Pancreas (tissue), 10 donors: Measurements from ENCODE around the gene COMMD4. TPM values are rescaled to one million over a fixed set of nuclear protein-coding genes. Genes with fewer than 3 reads are reported as not detected.
"Not testable (repeated sequence)": the region's sequence is repeated elsewhere in the genome, so short reads cannot be mapped to it uniquely, and the experiment has no call there.

ENCODE experiments used
- ATAC-seq, 4 donors: fragments of 200-7000 bp; cut with Tn5 transposase; one replicate each; pipeline versions ENCODE4 v1.8.0 to v1.9.1; 2020; ENCODE audit warnings: mild to moderate bottlenecking in 4 of 4, moderate library complexity in 4 of 4
- DNase-seq, 6 donors: peaks; one replicate each; pipeline ENCODE4 v3.0.0-alpha.2; 2020
- FAIRE-seq: peaks from 2 replicates; lab custom pipeline; 2012; peaks lifted over from hg19 to GRCh38; lab: Jason Lieb, UNC
- H3K27ac ChIP-seq, 4 donors: fragments of 200-600 bp; sonication (generic); 1 replicate in 3 of 4; 2 replicates in 1 of 4; pipeline versions ENCODE4 v1.5.0 to v1.8.0; 2020
- H3K27me3 ChIP-seq, 4 donors: fragments of 200-600 bp; one replicate each; pipeline ENCODE4 v1.8.0; 2021
- H3K36me3 ChIP-seq, 3 donors: fragments of 200-600 bp; sonication (generic) in 1 of 3; one replicate each; pipeline versions ENCODE4 v1.5.0 to v1.8.0; 2020 to 2021
- H3K4me1 ChIP-seq, 3 donors: fragments of 200-600 bp; one replicate each; pipeline ENCODE4 v1.8.0; 2021
- H3K4me3 ChIP-seq, 4 donors: fragments of 200-600 bp; sonication (generic) in 2 of 4; one replicate each; pipeline versions ENCODE4 v1.5.0 to v1.8.0; 2020 to 2021
- H3K9me3 ChIP-seq, 4 donors: fragments of 200-600 bp; one replicate each; pipeline ENCODE4 v1.8.0; 2021
- WGBS, 2 donors: extraction: QIAGEN DNeasy Blood & Tissue Kit; methylation state at CpG; one replicate each; pipeline ENCODE4 v1.1.7; 2013; 5-methylcytosine and 5-hydroxymethylcytosine counted together
- intact Hi-C, 3 donors: fragments of 100-400 bp; cut with DNase I; formaldehyde crosslinking; loops; one replicate each; pipeline versions ENCODE4 v1.11.1 to v1.14.2; 2022
- microRNA-seq, 2 donors: library from miRNA; unstranded; fragments of <30 nt; microRNA quantifications; one replicate each; pipeline versions ENCODE4 to v1.1.0, GENCODE V29; 2019 to 2020
- polyA plus RNA-seq, 2 donors: library from polyadenylated mRNA; stranded (reverse); fragments of 200-250 nt; gene quantifications; one replicate each; pipeline ENCODE4 v1.2.3, GENCODE V29; 2013
- total RNA-seq, 6 donors: library from RNA; stranded (reverse); fragmentation: NEBNext Ultra II Directional in 4 of 6; extraction: Animal tissue kit (Norgen Biotek cat#: 25700) in 4 of 6; gene quantifications; one replicate each; pipeline versions ENCODE4 v1.2.1 to v1.2.4, GENCODE V29; 2021 to 2023
- TF ChIP-seq, protein P1 (sequence below), 4 donors: fragments of 200-600 bp; sonication (generic) in 3 of 4; IDR thresholded peaks; one replicate each; pipeline versions ENCODE4 v1.5.0 to v1.8.0; 2021; ENCODE audit warnings: antibody characterized with exemption in 4 of 4
- donor health status: healthy with polysubstance abuse.
- donor health status: DM: no; HTN: no; CAD: no; lungs with moderate emphysema.
- donor health status: DM: no; HTN: no; CAD: no.
- donor health status: control.
- donor health status: control.
- donor health status: Bipolar disorder and iron deficiency.
- donor health status: DM: yes; HTN: yes; CAD: no.
- donor health status: DM: no; HTN: no; CAD: no.
- donor health status: DM: no; HTN: no; CAD: no.
- donor health status: DM: yes; HTN: yes; CAD: no.

The COMMD4 gene
- total and polyA plus RNA-seq, 8 donors = 19.6 to 97.7 (median 26.3) TPM

DNA sequence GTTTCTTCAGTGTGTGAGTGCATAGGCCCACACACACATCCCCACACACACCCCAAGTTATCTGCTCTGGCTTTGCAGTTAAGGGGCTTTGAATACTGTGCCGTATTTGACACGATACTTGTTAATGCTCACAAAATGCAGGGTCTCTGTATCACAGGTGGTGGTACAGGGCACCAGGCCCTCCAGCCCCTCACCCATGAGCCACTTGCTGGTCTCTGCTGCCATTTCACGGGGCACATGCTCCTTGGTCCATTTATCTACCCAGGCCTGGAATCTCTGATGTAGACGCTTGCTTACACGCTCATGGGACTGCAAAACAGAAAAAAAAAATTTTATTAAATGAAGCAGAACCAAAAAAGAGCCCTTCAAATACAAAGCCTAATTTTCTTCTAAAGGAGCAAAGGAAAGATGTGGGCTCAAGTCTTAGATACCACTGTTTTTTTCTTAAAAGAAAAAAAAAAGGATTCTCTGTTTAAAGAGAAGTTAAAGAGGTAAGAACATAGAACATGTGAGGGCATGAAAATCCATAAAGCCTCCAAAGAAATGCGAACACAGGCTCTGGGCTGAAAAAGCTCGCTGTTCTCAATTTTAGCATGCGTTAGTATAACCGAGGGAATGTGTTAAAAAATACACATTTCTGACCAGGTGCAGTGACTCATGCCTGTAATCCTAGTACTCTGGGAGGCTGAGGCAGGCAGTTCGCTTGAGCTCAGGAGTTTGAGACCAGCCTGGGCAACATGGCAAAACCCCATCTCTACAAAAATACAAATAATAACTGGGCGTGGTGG lies 36.2 kb downstream of the COMMD4 start:
- FAIRE-seq = no peak
- 94 to 95% methylated on average over 11 of the region's 11 CpGs for WGBS, 2 donors

DNA sequence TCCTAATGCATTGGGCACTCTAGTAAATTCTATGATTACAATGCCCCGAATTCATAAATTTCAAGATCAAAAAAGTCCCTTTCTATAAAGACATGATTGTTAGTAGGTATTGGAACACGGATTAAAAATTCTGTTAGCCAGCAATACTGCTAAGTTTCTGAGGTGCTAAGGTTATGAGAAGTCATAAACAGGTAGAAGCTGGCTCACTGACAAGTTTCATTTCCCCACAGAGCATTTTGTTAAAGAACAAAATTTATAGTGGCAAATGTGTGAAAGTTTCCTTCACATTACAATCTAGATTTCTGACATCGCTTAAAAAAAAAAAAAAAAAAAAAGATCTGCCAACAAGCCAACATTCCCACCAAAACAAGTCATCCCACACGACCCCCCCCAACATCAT lies 44.9 kb downstream of the COMMD4 start:
- H3K36me3 ChIP-seq = peaks cover 0 to 68% (median 32%) of the 10 kb centered on the region in 3 donors
- H3K27ac ChIP-seq = no peak overlapping the region
- H3K9me3 ChIP-seq = no peaks in the 10 kb centered on the region
- H3K4me1 ChIP-seq = no peaks in the 10 kb centered on the region
- ATAC-seq = no peak
- no peaks in the 10 kb centered on the region for H3K27me3 ChIP-seq
- H3K4me3 ChIP-seq = no peak overlapping the region
- no peak for DNase-seq
- TF ChIP-seq, protein P1, sequence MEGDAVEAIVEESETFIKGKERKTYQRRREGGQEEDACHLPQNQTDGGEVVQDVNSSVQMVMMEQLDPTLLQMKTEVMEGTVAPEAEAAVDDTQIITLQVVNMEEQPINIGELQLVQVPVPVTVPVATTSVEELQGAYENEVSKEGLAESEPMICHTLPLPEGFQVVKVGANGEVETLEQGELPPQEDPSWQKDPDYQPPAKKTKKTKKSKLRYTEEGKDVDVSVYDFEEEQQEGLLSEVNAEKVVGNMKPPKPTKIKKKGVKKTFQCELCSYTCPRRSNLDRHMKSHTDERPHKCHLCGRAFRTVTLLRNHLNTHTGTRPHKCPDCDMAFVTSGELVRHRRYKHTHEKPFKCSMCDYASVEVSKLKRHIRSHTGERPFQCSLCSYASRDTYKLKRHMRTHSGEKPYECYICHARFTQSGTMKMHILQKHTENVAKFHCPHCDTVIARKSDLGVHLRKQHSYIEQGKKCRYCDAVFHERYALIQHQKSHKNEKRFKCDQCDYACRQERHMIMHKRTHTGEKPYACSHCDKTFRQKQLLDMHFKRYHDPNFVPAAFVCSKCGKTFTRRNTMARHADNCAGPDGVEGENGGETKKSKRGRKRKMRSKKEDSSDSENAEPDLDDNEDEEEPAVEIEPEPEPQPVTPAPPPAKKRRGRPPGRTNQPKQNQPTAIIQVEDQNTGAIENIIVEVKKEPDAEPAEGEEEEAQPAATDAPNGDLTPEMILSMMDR (IDR thresholded peaks at IDR 0.05) = no peak
- FAIRE-seq = no peak
- WGBS, 2 donors = 77 to 79% methylated on average over 4 of the region's 4 CpGs
- intact Hi-C loops = no loop called here

More for the DNA sequence above, 36.2 kb downstream of the COMMD4 start:
- H3K27ac ChIP-seq = no peak overlapping the region
- peaks cover 0 to 14% (median 13%) of the 10 kb centered on the region in 3 donors for H3K36me3 ChIP-seq
- intact Hi-C loops = no loop called here
- no peak overlapping the region for H3K4me3 ChIP-seq
- DNase-seq (no peak), ATAC-seq (no peak)
- TF ChIP-seq, protein P1 (IDR thresholded peaks at IDR 0.05) = no peak
- no peaks in the 10 kb centered on the region for H3K27me3 ChIP-seq
- peaks cover 6 to 17% (median 10%) of the 10 kb centered on the region in 3 donors for H3K4me1 ChIP-seq
- H3K9me3 ChIP-seq = no peaks in the 10 kb centered on the region

DNA sequence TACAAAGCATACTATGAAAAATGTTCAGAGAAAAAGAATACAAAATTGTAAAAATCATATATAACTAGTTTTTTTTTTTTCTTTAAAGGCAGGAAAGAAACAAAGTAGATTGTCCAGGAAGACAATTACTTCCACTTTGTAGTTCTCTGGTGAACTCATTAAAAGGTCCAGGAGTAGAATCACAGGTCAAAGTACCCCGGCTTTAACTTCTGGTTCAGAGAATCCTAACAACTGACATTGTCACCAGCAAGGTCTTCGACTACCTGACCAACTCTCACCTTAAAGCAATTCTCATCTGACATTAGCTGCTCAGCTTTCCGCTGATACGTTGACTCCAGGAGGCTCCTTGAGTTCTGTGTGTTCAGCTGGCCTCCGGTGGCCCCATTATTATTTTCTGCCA lies 48.1 kb downstream of the COMMD4 start:
- H3K4me1 ChIP-seq, H3K4me3 ChIP-seq, H3K27ac ChIP-seq, H3K27me3 ChIP-seq, FAIRE-seq, intact Hi-C loops, H3K9me3 ChIP-seq, DNase-seq: not testable (repeated sequence)
- 36 to 38% methylated on average over 5 of the region's 5 CpGs for WGBS, 2 donors
- H3K36me3 ChIP-seq = peaks cover 0 to 81% (median 44%) of the 10 kb centered on the region in 3 donors
- peak in 1 of 4 donors; percentile 18 for ATAC-seq

Small RNA genes within 50 kb of the gene (microRNA-seq; reads per million reads assigned to microRNA genes)
- gene MIR631 = 0 reads per million in 2 donors

Other genes starting within 250 kb of the COMMD4 start
- 10 to 100 TPM in 4 of 6 donors, 1 to 10 TPM in 2; 8.2 to 27.4 (median 16.3) TPM for gene C15orf39, start 134.2 kb upstream of the COMMD4 start, total RNA-seq
- gene C15orf39, start 134.2 kb upstream of the COMMD4 start, polyA plus RNA-seq = 10 to 100 TPM in 1 of 2 donors, 1 to 10 TPM in 1; 7.9 to 11.1 TPM
- not detected for gene GOLGA6C, start 77.7 kb upstream of the COMMD4 start, total RNA-seq
- gene GOLGA6C, start 77.7 kb upstream of the COMMD4 start, polyA plus RNA-seq = not detected
- gene GOLGA6D, start 53.2 kb upstream of the COMMD4 start, total RNA-seq = under 1 TPM in 1 of 6 donors, not detected in 5; 0.08 TPM
- gene GOLGA6D, start 53.2 kb upstream of the COMMD4 start, polyA plus RNA-seq = not detected
- gene NEIL1, start 11.0 kb downstream of the COMMD4 start, total RNA-seq = 10 to 100 TPM in 5 of 6 donors, 1 to 10 TPM in 1; 9.1 to 26.5 (median 21.1) TPM
- 10 to 100 TPM; 71.0 to 97.5 TPM for gene NEIL1, start 11.0 kb downstream of the COMMD4 start, polyA plus RNA-seq
- gene MAN2C1, start 32.5 kb downstream of the COMMD4 start, total RNA-seq = 100 to 1,000 TPM in 3 of 6 donors, 10 to 100 TPM in 3; 63.7 to 115 (median 91.1) TPM
- 100 to 1,000 TPM; 430 to 509 TPM for gene MAN2C1, start 32.5 kb downstream of the COMMD4 start, polyA plus RNA-seq
- gene SIN3A, start 115.6 kb downstream of the COMMD4 start, total RNA-seq = 10 to 100 TPM; 19.6 to 33.4 (median 23.8) TPM
- 10 to 100 TPM in 1 of 2 donors, 1 to 10 TPM in 1; 6.8 to 12.6 TPM for gene SIN3A, start 115.6 kb downstream of the COMMD4 start, polyA plus RNA-seq
- gene PTPN9, start 243.3 kb downstream of the COMMD4 start, total RNA-seq = 10 to 100 TPM in 2 of 6 donors, 1 to 10 TPM in 4; 5.8 to 16.8 (median 8.9) TPM
- gene PTPN9, start 243.3 kb downstream of the COMMD4 start, polyA plus RNA-seq = 1 to 10 TPM; 3.3 to 5.7 TPM